A549 (cell line): ENCODE data around the gene ADAMTS13. TPM values are rescaled to one million over a fixed set of nuclear protein-coding genes. Genes with fewer than 3 reads are reported as not detected.

Source experiments
- ATAC-seq, 2 experiments: fragments of 200-7000 bp in 1 of 2; fragments of >200 bp in 1 of 2; cut with Nextera tagmentation in 1 of 2; cut with Tn5 transposase in 1 of 2; 3 replicates each; pipeline versions ENCODE4 v1.8.0 to v1.9.1; 2018 to 2020; ENCODE audit warnings: mild to moderate bottlenecking in 1 of 2, moderate library complexity in 1 of 2
- CTCF ChIA-PET: fragments of 300-600 bp; sonication (Branson Sonifier 250); formaldehyde crosslinking; extraction: SDS; loops from one replicate; lab custom pipeline; 2021; ENCODE audit warnings: antibody characterized with exemption, inconsistent platforms; lab: Yijun Ruan, JAX
- POLR2A ChIA-PET: fragments of 350-600 bp; formaldehyde crosslinking; extraction: SDS; loops from one replicate; lab custom pipeline; 2021; ENCODE audit warnings: antibody characterized with exemption, inconsistent platforms; lab: Yijun Ruan, JAX
- DNase-seq, 2 experiments: peaks; one replicate each; pipeline versions ENCODE4 v3.0.0 to v3.0.0-alpha.2; 2011 to 2016; ENCODE audit warnings: low read depth in 1 of 2, low spot score in 1 of 2
- FAIRE-seq: peaks from 2 replicates; lab custom pipeline; 2011; peaks lifted over from hg19 to GRCh38; lab: Jason Lieb, UNC
- H3K27ac ChIP-seq, 2 experiments: fragments of >200 bp; sonication (Bioruptor Twin); formaldehyde crosslinking; 3 replicates each; pipeline ENCODE4 v1.5.1; 2016 to 2017
- H3K4me1 ChIP-seq: fragments of >200 bp; sonication (Bioruptor Twin); formaldehyde crosslinking; 3 replicates; pipeline ENCODE4 v1.6.1; 2016
- H3K4me2 ChIP-seq: fragments of >200 bp; sonication (Bioruptor Twin); formaldehyde crosslinking; 3 replicates; pipeline ENCODE4 v1.6.1; 2016
- H3K4me3 ChIP-seq: fragments of >200 bp; sonication (Bioruptor Twin); formaldehyde crosslinking; 3 replicates; pipeline ENCODE4 v1.5.1; 2016
- H3K9me3 ChIP-seq: fragments of >200 bp; sonication (Bioruptor Twin); formaldehyde crosslinking; 3 replicates; pipeline ENCODE4 v1.6.1; 2016
- ATOH8 ChIP-seq: fragments of 250-450 bp; sonication (Bioruptor Pico); IDR thresholded peaks from 2 replicates; pipeline ENCODE4 v1.5.0; 2020; ENCODE audit warnings: low read depth, mild to moderate bottlenecking, moderate library complexity
- BHLHE40 ChIP-seq: IDR thresholded peaks from 2 replicates; pipeline ENCODE4 v1.6.1; 2012; ENCODE audit warnings: low read depth, low read length, inconsistent platforms
- CBX2 ChIP-seq: fragments of 200-600 bp; sonication (generic); IDR thresholded peaks from 2 replicates; pipeline ENCODE4 v1.6.1; 2016; ENCODE audit warnings: low read depth, mild to moderate bottlenecking, borderline replicate concordance
- CBX8 ChIP-seq: fragments of 200-600 bp; sonication (generic); IDR thresholded peaks from 2 replicates; pipeline ENCODE4 v1.6.1; 2016
- E2F6 ChIP-seq: IDR thresholded peaks from 2 replicates; pipeline ENCODE4 v1.6.1; 2012; ENCODE audit warnings: low read depth, borderline replicate concordance
- EHF ChIP-seq: fragments of 250-450 bp; sonication (Bioruptor Pico); IDR thresholded peaks from 2 replicates; pipeline ENCODE4 v1.5.0; 2020; ENCODE audit warnings: mild to moderate bottlenecking
- ELK1 ChIP-seq: fragments of 150-350 bp; IDR thresholded peaks from 2 replicates; pipeline ENCODE4 v1.6.1; 2014; ENCODE audit warnings: low read depth, mild to moderate bottlenecking, low read length
- EP300 ChIP-seq, 2 experiments: fragments of >200 bp; sonication (Bioruptor Twin); formaldehyde crosslinking; IDR thresholded peaks; 2 replicates in 1 of 2; 3 replicates in 1 of 2; pipeline ENCODE4 v1.6.1; 2016 to 2017
- FOSL2 ChIP-seq, 2 experiments: fragments of 450-650 bp in 1 of 2; fragments of >200 bp in 1 of 2; sonication (Bioruptor Twin) in 1 of 2; formaldehyde crosslinking; IDR thresholded peaks; 2 replicates each; pipeline versions ENCODE4 v1.5.0 to v1.6.1; 2016 to 2020; ENCODE audit warnings: mild to moderate bottlenecking in 1 of 2, moderate library complexity in 1 of 2
- GATA3 ChIP-seq: IDR thresholded peaks from 2 replicates; pipeline ENCODE4 v1.6.1; 2012; ENCODE audit warnings: borderline replicate concordance
- HEYL ChIP-seq: fragments of 250-450 bp; sonication (Bioruptor Pico); IDR thresholded peaks from 2 replicates; pipeline ENCODE4 v1.8.0; 2021; ENCODE audit warnings: mild to moderate bottlenecking, moderate library complexity
- HOXB13 ChIP-seq: fragments of 250-450 bp; sonication (Bioruptor Pico); IDR thresholded peaks from 2 replicates; pipeline ENCODE4 v1.5.0; 2020; ENCODE audit warnings: low read depth, mild to moderate bottlenecking, moderate library complexity
- HOXB5 ChIP-seq: fragments of 250-450 bp; sonication (Bioruptor Pico); IDR thresholded peaks from 2 replicates; pipeline ENCODE4 v1.5.0; 2020; ENCODE audit warnings: mild to moderate bottlenecking, moderate library complexity
- MAZ ChIP-seq: fragments of 150-350 bp; IDR thresholded peaks from 2 replicates; pipeline ENCODE4 v1.6.1; 2014; ENCODE audit warnings: antibody characterized with exemption, low read depth, low read length, borderline replicate concordance
- NPAS2 ChIP-seq: fragments of 250-450 bp; sonication (Bioruptor Pico); IDR thresholded peaks from 2 replicates; pipeline ENCODE4 v1.8.0; 2022; ENCODE audit warnings: mild to moderate bottlenecking, moderate library complexity, borderline replicate concordance
- PBX3 ChIP-seq: IDR thresholded peaks from 2 replicates; pipeline ENCODE4 v1.6.1; 2012
- POLR2AphosphoS2 ChIP-seq: conservative IDR thresholded peaks from 2 replicates; pipeline ENCODE4 v1.6.1; 2012; ENCODE audit warnings: low read length, improper control_type of control experiment, inconsistent platforms
- RNF2 ChIP-seq: fragments of 200-600 bp; sonication (generic); IDR thresholded peaks from 2 replicates; pipeline ENCODE4 v1.6.1; 2016; ENCODE audit warnings: low read depth, mild to moderate bottlenecking, antibody characterized with exemption, moderate library complexity, borderline replicate concordance
- SMC3 ChIP-seq: fragments of >200 bp; sonication (Bioruptor Twin); formaldehyde crosslinking; IDR thresholded peaks from 3 replicates; pipeline ENCODE4 v1.6.1; 2018; ENCODE audit warnings: inconsistent platforms
- TFCP2L1 ChIP-seq: fragments of 250-450 bp; sonication (Bioruptor Pico); IDR thresholded peaks from 2 replicates; pipeline ENCODE4 v1.5.0; 2021; ENCODE audit warnings: mild to moderate bottlenecking
- USF2 ChIP-seq: fragments of 450-650 bp; IDR thresholded peaks from 2 replicates; pipeline ENCODE4 v1.6.1; 2014; ENCODE audit warnings: antibody characterized with exemption
- ZC3H11A ChIP-seq: fragments of 450-650 bp; IDR thresholded peaks from 2 replicates; pipeline ENCODE4 v1.6.1; 2014; ENCODE audit warnings: antibody characterized with exemption, mild to moderate bottlenecking
- ZFP36 ChIP-seq: fragments of 450-650 bp; IDR thresholded peaks from 2 replicates; pipeline ENCODE4 v1.6.1; 2014; ENCODE audit warnings: borderline replicate concordance; ENCODE audit not compliant: partially characterized antibody
- ZNF302 ChIP-seq: fragments of 250-450 bp; sonication (Bioruptor Pico); IDR thresholded peaks from 2 replicates; pipeline ENCODE4 v1.9.0; 2021; ENCODE audit warnings: inconsistent platforms, mild to moderate bottlenecking, moderate library complexity
- WGBS: methylation state at CpG from one replicate; pipeline ENCODE4 v1.1.6; 2017; ENCODE audit errors: missing lambda C conversion rate; 5-methylcytosine and 5-hydroxymethylcytosine counted together
- polyA plus RNA-seq, 4 experiments: library from polyadenylated mRNA; depleted of rRNA in 3 of 4; stranded (reverse); fragments of >200 nt; fragmentation: RNase III in 1 of 4; extraction: RNeasy Plus Mini Kit Qiagen cat#74134 plus additional on column Dnase treatment in 1 of 4; gene quantifications; 2 replicates in 3 of 4; 3 replicates in 1 of 4; pipeline ENCODE4 v1.2.3, GENCODE V29; 2011 to 2017

ADAMTS13 gene
- polyA plus RNA-seq, 2 of the 4 experiments (the other 2 are of a cell fraction), result 0.80 to 0.98 TPM

GRCh38 chr9:133483611-133484010, 61.4 kb downstream of the ADAMTS13 start:
- ATAC-seq (no peak), FAIRE-seq (no peak), DNase-seq (no peak)
- Histone ChIP-seq H3K4me2 (no peak overlapping the region), H3K9me3 (no peaks in the 10 kb centered on the region), H3K27ac (no peak overlapping the region), H3K4me3 (no peak overlapping the region), H3K4me1 (peaks cover 8% of the 10 kb centered on the region; the same call in 2 of the 3 replicates)
- TF ChIP-seq ZNF302 (no peak), ZFP36 (no peak), USF2 (no peak), FOSL2 (IDR thresholded peaks at IDR 0.05) (no peak), FOSL2 (CRISPR knock-in tag; IDR thresholded peaks at IDR 0.05) (no peak), HOXB13 (no peak), HEYL (CRISPR knock-in tag) (no peak), E2F6 (no peak), MAZ (no peak), HOXB5 (CRISPR knock-in tag) (no peak), ATOH8 (no peak), GATA3 (no peak), EP300 (IDR thresholded peaks at IDR 0.05) (no peak), TFCP2L1 (CRISPR knock-in tag) (no peak), CBX8 (no peak), ELK1 (no peak), EHF (CRISPR knock-in tag) (no peak), RNF2 (no peak), PBX3 (no peak), SMC3 (no peak)
- 72% methylated on average over 9 of the region's 9 CpGs for WGBS
- CTCF ChIA-PET, result interaction anchor here (0.6 to 7.6 kb wide), 12 partner anchors 10 to 462 kb away, joined by 3 to 76 read pairs (median 3); no protein-coding TSS in a partner anchor
- POLR2A ChIA-PET, result no interaction called here

- FAIRE-seq, result no peak
- no peaks in the 10 kb centered on the region for H3K9me3 ChIP-seq
- POLR2A ChIA-PET, result no interaction called here
- TF ChIP-seq E2F6 (no peak), EP300 (IDR thresholded peaks at IDR 0.05) (no peak), NPAS2 (no peak), BHLHE40 (no peak), ZC3H11A (no peak), POLR2AphosphoS2 (no peak), ATOH8 (no peak), CBX2 (no peak)
- TF ChIP-seq, all 56 proteins: peak for 0
- CTCF ChIA-PET, result interaction anchor here (0.5 to 7.6 kb wide), 25 partner anchors 8 to 1949 kb away, joined by 3 to 76 read pairs (median 4); partner anchors contain the start of genes ADAMTS13 and CACFD1
- DNase-seq (no peak), ATAC-seq (peak in 1 of 2 experiments; percentile 11; a peak in 2 of 6 replicates)
- Histone ChIP-seq H3K4me2 (no peak overlapping the region), H3K4me3 (no peak overlapping the region), H3K4me1 (peaks cover 4% of the 10 kb centered on the region; the same call in 2 of the 3 replicates), H3K27ac (no peak overlapping the region)
- 67% methylated on average over 13 of the region's 22 CpGs for WGBS
Measured at GRCh38 chr9:133484671-133485437, 62.7 kb downstream of the ADAMTS13 start.
